Memory B cell (primary cell): ENCODE measurements around the gene HOXA4.
A peak's percentile ranks its signal among the peaks of the same experiment; 100 is the strongest.

Experiments
- ATAC-seq: fragments of 150-1000 bp; cut with Tn5 transposase; 2 replicates; pipeline ENCODE4 v1.10.0; 2021; ENCODE audit warnings: low read depth, mild to moderate bottlenecking, moderate library complexity
- DNase-seq, 2 donors: peaks; one replicate each; pipeline ENCODE4 v3.0.0; 2022; ENCODE audit warnings: low spot score in 2 of 2
- H3K27ac Mint-ChIP-seq: one replicate; pipeline ENCODE4 v1.8.0; 2022; ENCODE audit warnings: mild to moderate bottlenecking, moderate library complexity, mixed read lengths
- H3K27me3 Mint-ChIP-seq: one replicate; pipeline ENCODE4 v1.8.0; 2022; ENCODE audit warnings: mixed read lengths
- H3K36me3 Mint-ChIP-seq: one replicate; pipeline ENCODE4 v1.8.0; 2022; ENCODE audit warnings: mild to moderate bottlenecking, mixed read lengths
- H3K4me1 Mint-ChIP-seq: one replicate; pipeline ENCODE4 v1.8.0; 2022; ENCODE audit warnings: mixed read lengths
- H3K4me3 Mint-ChIP-seq: one replicate; pipeline ENCODE4 v1.8.0; 2022; ENCODE audit warnings: mild to moderate bottlenecking, moderate library complexity, mixed read lengths
- H3K9me3 Mint-ChIP-seq: one replicate; pipeline ENCODE4 v1.8.0; 2022; ENCODE audit warnings: mixed read lengths

Gene HOXA4

GRCh38 chr7:27156916-27157701 lies 26.6 kb upstream of the HOXA4 start:
- Mint-ChIP-seq H3K36me3 (peaks cover 2% of the 10 kb centered on the region), H3K4me3 (no peak overlapping the region), H3K27me3 (peaks cover 41% of the 10 kb centered on the region), H3K27ac (peak overlapping the region; percentile 86), H3K9me3 (peaks cover 1% of the 10 kb centered on the region), H3K4me1 (peaks cover 20% of the 10 kb centered on the region)
- DNase-seq: no peak
- ATAC-seq: no peak

DNA sequence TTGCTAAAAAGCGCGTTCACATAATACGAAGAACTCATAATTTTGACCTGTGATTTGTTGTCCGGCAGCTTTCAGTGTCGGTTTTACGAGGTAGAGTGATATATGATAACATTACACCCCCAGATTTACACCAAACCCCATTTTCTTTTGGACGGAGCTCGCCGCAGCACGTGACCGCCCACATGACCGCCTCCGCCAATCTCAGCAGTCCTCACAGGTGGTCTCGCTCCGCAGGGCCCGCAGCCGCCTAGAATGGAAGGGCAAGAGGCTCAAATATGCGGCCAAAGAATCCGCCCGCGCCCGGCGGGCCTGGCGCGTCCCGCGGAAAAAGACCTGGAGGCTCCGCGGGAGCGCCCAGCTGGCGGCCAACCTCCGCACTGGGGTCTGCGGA lies 25.9 kb upstream of the HOXA4 start, which contains the start of gene HOXA7:
Gene HOXA7 (minus strand): TSS at position 168 of the 391 bp plus-strand sequence. CDS start 130 bp downstream, at position 38.
- H3K36me3 Mint-ChIP-seq: peaks cover 2% of the 10 kb centered on the region
- no peak for ATAC-seq
- H3K4me3 Mint-ChIP-seq: peak within 1 kb of the TSS; percentile 3
- peaks cover 1% of the 10 kb centered on the region for H3K9me3 Mint-ChIP-seq
- H3K27me3 Mint-ChIP-seq: peaks cover 47% of the 10 kb centered on the region
- DNase-seq: no peak
- H3K27ac Mint-ChIP-seq: peak within 1 kb of the TSS; percentile 86
- H3K4me1 Mint-ChIP-seq: peaks cover 24% of the 10 kb centered on the region

GRCh38 chr7:27155816-27156507 lies 25.4 kb upstream of the HOXA4 start:
- Mint-ChIP-seq H3K4me1 (peaks cover 27% of the 10 kb centered on the region), H3K27me3 (peaks cover 47% of the 10 kb centered on the region), H3K4me3 (peak overlapping the region; percentile 3), H3K36me3 (peaks cover 2% of the 10 kb centered on the region), H3K27ac (peak overlapping the region; percentile 46), H3K9me3 (peaks cover 1% of the 10 kb centered on the region)
- ATAC-seq (no peak), DNase-seq (no peak)

- peak overlapping the region; percentile 46 for H3K27ac Mint-ChIP-seq
- H3K4me1 Mint-ChIP-seq: peaks cover 33% of the 10 kb centered on the region
- DNase-seq (no peak), ATAC-seq (no peak)
- H3K27me3 Mint-ChIP-seq: peaks cover 47% of the 10 kb centered on the region
- H3K36me3 Mint-ChIP-seq: peaks cover 2% of the 10 kb centered on the region
- H3K4me3 Mint-ChIP-seq: no peak overlapping the region
- peaks cover 1% of the 10 kb centered on the region for H3K9me3 Mint-ChIP-seq
Measured at GRCh38 chr7:27154901-27155815, 24.6 kb upstream of the HOXA4 start.

- Mint-ChIP-seq H3K27ac (peak overlapping the region; percentile 46), H3K4me3 (no peak overlapping the region), H3K27me3 (peaks cover 43% of the 10 kb centered on the region), H3K9me3 (peaks cover 1% of the 10 kb centered on the region), H3K4me1 (peaks cover 26% of the 10 kb centered on the region), H3K36me3 (peaks cover 2% of the 10 kb centered on the region)
- DNase-seq: no peak
- no peak for ATAC-seq
Measured at GRCh38 chr7:27154369-27154768, 23.8 kb upstream of the HOXA4 start.

GRCh38 chr7:27153526-27153925 lies 23.0 kb upstream of the HOXA4 start:
- H3K4me1 Mint-ChIP-seq: peaks cover 26% of the 10 kb centered on the region
- no peak for DNase-seq
- H3K4me3 Mint-ChIP-seq: no peak overlapping the region
- peaks cover 2% of the 10 kb centered on the region for H3K36me3 Mint-ChIP-seq
- peak overlapping the region; percentile 28 for H3K27ac Mint-ChIP-seq
- H3K9me3 Mint-ChIP-seq: peaks cover 1% of the 10 kb centered on the region
- no peak for ATAC-seq
- peaks cover 36% of the 10 kb centered on the region for H3K27me3 Mint-ChIP-seq

DNA sequence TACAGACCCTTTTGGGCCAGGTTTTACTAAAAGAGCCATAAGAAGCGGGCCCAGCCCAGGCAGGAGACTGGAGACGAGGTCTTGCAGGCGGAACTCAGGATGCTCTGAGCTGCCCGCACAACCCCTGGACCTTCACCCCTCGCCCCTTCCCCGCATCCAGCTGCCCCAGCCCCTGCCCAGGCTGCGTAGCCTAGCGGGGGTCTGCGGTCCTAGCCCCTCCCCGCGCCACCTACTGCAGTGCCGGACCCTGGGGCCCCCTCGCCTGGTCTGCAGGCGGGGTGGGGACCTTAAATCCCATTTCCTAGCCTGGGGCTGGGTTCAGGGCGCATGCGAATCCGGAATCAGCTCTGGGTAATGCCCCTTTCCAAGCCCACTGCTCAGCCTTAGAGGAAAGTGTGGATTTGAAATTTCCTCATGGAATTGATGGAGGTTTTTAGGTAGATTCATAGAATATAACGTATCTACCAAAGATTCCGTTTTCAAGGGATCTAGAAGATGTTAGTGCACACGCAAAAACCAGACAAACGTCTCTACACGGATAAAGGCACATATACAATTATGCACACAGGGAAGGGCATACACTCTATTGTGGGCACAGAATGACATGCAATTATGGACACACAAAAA lies 22.4 kb upstream of the HOXA4 start:
- Mint-ChIP-seq H3K27ac (no peak overlapping the region), H3K9me3 (peaks cover 1% of the 10 kb centered on the region), H3K4me1 (peaks cover 29% of the 10 kb centered on the region), H3K4me3 (no peak overlapping the region), H3K27me3 (peaks cover 33% of the 10 kb centered on the region), H3K36me3 (no peaks in the 10 kb centered on the region)
- ATAC-seq: no peak
- DNase-seq: no peak

DNA sequence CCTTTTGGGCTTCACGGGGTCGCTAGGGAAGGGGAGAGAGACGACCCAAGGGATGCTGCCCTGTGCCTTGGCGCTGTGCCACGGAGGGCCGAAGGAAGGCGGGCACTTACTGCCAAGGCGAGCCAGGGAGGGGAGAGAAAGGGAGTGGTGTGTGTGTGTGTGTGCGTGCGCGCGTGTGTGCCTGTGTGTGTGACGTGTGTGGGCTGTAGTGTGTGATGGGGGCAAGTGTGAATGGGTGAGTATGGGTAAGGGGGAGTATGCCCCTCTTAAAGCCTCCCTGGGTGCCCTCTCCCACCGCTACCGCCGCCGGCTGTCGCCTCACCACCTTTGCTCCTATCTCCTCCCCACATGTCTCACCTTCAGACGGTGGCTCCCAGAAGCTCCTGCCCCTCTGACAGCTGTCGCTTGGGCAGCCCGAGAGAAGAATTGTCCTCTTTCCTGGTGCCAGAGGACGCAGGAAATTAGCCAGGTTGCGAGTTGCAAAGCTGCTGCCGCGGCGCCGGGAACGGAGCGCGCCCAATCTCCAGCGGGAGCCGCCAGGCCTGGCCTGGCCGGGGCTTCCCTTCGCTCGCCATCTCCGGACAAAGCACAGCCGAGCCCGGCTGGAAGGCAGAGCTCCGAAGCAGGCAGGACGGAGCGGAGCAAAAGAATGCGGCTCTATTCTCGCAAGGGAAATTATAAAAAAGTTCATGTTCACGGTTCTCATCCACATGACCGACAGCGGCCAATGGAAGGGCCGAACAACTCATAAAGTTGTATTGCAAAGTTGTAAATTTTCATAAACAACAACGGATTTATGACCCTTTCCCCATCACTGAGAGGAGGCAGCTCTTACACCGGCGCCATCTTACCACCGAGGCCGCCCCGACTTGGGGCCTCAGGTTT lies 21.6 kb upstream of the HOXA4 start, which contains the start of gene HOXA3:
Gene HOXA3 (minus strand): TSS at position 653 of the 885 bp plus-strand sequence. CDS start 41,943 bp downstream, outside the sequence.
- H3K4me3 Mint-ChIP-seq: peak within 1 kb of the TSS; percentile 77
- H3K27me3 Mint-ChIP-seq: peaks cover 30% of the 10 kb centered on the region
- ATAC-seq: no peak
- peak within 1 kb of the TSS; percentile 77 for H3K27ac Mint-ChIP-seq
- H3K9me3 Mint-ChIP-seq: peaks cover 1% of the 10 kb centered on the region
- peaks cover 28% of the 10 kb centered on the region for H3K4me1 Mint-ChIP-seq
- DNase-seq: no peak
- no peaks in the 10 kb centered on the region for H3K36me3 Mint-ChIP-seq

- Mint-ChIP-seq H3K36me3 (no peaks in the 10 kb centered on the region), H3K27me3 (peaks cover 33% of the 10 kb centered on the region), H3K4me3 (peak overlapping the region; percentile 77), H3K9me3 (peaks cover 1% of the 10 kb centered on the region), H3K4me1 (peaks cover 31% of the 10 kb centered on the region), H3K27ac (peak overlapping the region; percentile 77)
- ATAC-seq (no peak), DNase-seq (no peak)
Measured at GRCh38 chr7:27151341-27151930, 20.9 kb upstream of the HOXA4 start.

DNA sequence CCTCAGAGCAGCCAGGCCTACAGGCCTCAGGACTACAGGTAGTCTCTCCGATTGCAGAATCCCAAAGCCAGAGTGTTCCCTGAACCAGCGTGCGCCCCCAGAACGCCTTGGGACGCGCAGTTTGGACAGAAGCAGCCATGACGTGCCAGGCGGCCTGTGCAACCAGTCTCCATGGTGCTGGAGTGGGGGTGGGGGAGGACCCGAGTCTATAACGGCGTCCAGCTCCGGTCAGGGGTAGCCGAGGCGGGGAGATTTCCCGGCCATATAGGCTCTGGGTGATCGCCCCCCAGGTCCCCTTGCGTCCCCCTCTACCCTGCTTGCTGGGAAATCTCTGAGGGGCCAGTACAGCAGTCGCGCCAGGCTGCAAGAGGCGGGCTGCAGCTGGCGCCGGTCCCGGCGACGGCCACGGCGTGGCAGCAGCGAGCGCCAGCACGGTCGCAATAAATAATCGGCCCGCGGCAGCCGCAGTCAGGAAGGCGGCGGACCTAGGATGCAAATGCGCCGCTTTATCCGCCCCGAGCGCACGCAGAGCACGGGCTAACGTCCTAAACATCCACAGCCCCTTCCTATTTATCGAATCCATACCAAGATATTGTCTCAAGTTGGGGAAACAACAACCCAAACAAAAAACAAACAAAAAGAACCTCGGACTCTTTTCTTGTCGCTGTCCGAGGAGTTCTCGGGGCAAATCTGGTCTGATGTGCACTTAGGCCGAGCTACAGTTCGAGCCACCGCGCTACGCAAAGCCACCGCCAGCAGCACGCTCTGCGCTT lies 20.2 kb upstream of the HOXA4 start:
- Mint-ChIP-seq H3K9me3 (peaks cover 1% of the 10 kb centered on the region), H3K36me3 (no peaks in the 10 kb centered on the region), H3K4me3 (peak overlapping the region; percentile 77), H3K27me3 (peaks cover 36% of the 10 kb centered on the region), H3K27ac (peak overlapping the region; percentile 77), H3K4me1 (peaks cover 31% of the 10 kb centered on the region)
- ATAC-seq: peak; percentile 83
- peak; percentile 66 to 74 for DNase-seq

DNA sequence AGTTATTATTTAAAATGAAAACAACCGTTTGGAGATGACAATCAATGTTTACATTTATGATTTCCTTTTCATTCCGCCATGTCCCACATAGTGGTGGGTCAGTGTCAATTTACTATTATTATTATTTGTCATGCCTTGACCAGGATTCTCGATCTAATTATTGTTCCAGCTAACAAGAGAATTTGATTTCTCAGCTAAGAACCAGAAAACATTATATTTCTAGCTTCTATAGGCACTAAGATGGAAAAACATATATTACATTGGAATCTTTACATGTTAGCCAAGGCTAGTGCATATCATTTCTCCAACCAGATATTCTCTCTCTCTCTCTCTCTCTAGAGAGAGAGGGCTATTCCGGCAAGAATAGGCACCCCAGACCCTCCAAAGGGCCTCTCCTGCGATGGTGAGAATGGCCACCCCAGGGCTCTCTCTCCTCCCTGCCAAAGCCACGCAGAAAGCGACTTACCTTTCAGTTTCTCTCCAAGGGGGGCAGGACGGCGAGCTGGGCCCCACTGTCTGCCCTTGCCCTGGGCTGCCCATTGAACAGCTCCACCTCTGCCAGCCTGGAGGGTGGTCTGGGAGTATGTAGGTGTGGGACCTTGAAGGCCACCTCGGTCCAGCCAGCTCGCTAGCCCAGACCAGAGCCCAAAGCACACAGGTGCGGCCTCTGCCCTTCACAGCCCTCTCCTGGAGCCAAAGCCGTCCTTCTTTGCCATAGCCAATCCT lies 19.4 kb upstream of the HOXA4 start:
- H3K36me3 Mint-ChIP-seq: no peaks in the 10 kb centered on the region
- no peaks in the 10 kb centered on the region for H3K9me3 Mint-ChIP-seq
- DNase-seq: no peak
- no peak overlapping the region for H3K27ac Mint-ChIP-seq
- H3K4me1 Mint-ChIP-seq: peaks cover 29% of the 10 kb centered on the region
- peaks cover 34% of the 10 kb centered on the region for H3K27me3 Mint-ChIP-seq
- peak overlapping the region; percentile 77 for H3K4me3 Mint-ChIP-seq
- no peak for ATAC-seq
